ENCODE data around the gene TLR2. TPM values are rescaled to one million over a fixed set of nuclear protein-coding genes. Genes with fewer than 3 reads are reported as not detected.

TLR2 gene
- total RNA-seq, 1 donor from 2014 or later = 0.46 TPM

DNA sequence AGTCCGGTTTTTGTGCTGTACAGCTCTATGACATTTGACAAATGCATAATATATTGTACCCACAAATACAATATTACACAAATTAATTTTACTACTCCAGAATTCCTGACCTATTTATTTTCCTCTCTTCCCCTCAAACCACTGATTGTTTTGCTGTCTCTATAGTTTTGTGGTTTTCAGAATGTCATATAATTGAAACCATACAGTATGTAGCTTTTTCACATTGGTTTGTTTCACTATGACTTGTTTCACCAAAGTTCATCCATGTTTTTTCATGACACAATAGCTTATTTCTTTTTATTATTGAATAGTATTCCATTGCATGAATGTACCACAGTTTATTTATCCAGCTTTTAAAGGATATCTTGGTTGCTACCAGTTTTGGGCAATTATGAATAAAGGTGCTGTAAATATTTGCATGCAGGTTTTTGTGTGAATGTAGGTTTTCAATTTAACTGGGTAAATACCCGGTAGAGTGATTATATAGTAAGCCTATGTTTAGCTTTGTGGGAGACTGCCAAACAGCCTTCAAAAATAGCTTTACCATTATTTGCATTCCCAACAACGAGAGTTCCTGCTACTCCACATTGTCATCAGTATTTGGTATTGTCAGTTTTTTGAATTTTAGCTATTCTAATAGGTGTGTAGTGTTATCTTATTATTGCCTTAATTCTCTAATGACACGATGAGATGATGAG, 49.8 kb downstream of the TLR2 start:
- no peak for TF ChIP-seq CTCF (IDR thresholded peaks at IDR 0.05)
- no peak overlapping the region for H3K4me3 Mint-ChIP-seq (ENCODE audit: unreplicated experiment)

DNA sequence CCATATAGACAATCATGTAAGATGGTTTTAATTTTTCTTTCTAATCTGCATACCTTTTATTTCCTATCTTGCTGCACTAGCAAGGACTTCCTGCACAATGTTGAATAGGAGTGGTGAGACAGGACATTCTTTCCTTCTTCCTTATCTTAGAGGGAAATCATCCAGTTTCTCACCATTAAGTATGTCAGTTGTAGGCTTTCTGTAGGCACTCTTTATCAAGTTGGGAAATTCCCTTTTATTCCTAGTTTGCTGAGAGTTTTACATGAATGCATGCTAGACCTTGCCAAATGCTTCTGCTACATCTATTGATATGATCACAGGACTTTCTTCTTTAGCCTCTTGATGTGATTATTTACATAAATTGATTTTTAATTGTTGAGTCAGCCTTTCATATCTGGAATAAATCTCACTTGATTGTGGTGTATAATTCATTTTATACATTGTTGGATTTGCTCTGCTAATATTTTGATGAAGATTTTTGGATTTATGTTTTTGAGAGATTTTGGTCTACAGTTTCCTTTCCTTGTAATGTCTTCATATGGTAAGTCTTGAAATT, 51.9 kb downstream of the TLR2 start:
- Mint-ChIP-seq H3K27ac (ENCODE audit: unreplicated experiment) (no peak overlapping the region), H3K36me3 (ENCODE audit: unreplicated experiment) (no peaks in the 10 kb centered on the region), H3K9me3 (ENCODE audit: unreplicated experiment) (peaks cover 9% of the 10 kb centered on the region), H3K4me1 (ENCODE audit: unreplicated experiment) (peaks cover 19% of the 10 kb centered on the region), H3K4me3 (ENCODE audit: unreplicated experiment) (no peak overlapping the region), H3K27me3 (ENCODE audit: unreplicated experiment) (peaks cover 2% of the 10 kb centered on the region)
- no peak for TF ChIP-seq CTCF (IDR thresholded peaks at IDR 0.05)
- DNase-seq (ENCODE audit: extremely low spot score, unreplicated experiment) = no peak

More for the DNA sequence above, 49.8 kb downstream of the TLR2 start:
- DNase-seq (ENCODE audit: extremely low spot score, unreplicated experiment) = no peak
- no peaks in the 10 kb centered on the region for H3K36me3 Mint-ChIP-seq (ENCODE audit: unreplicated experiment)
- H3K9me3 Mint-ChIP-seq (ENCODE audit: unreplicated experiment) = peaks cover 5% of the 10 kb centered on the region
- H3K27me3 Mint-ChIP-seq (ENCODE audit: unreplicated experiment) = no peaks in the 10 kb centered on the region
- no peak overlapping the region for H3K27ac Mint-ChIP-seq (ENCODE audit: unreplicated experiment)
- peaks cover 22% of the 10 kb centered on the region for H3K4me1 Mint-ChIP-seq (ENCODE audit: unreplicated experiment)

GRCh38 chr4:153741541-153741940, 57.5 kb downstream of the TLR2 start:
- Mint-ChIP-seq H3K4me3 (ENCODE audit: unreplicated experiment) (no peak overlapping the region), H3K4me1 (ENCODE audit: unreplicated experiment) (no peaks in the 10 kb centered on the region), H3K27me3 (ENCODE audit: unreplicated experiment) (peaks cover 2% of the 10 kb centered on the region), H3K9me3 (ENCODE audit: unreplicated experiment) (peaks cover 9% of the 10 kb centered on the region), H3K36me3 (ENCODE audit: unreplicated experiment) (no peaks in the 10 kb centered on the region), H3K27ac (ENCODE audit: unreplicated experiment) (no peak overlapping the region)
- no peak for TF ChIP-seq CTCF (IDR thresholded peaks at IDR 0.05)
- DNase-seq (ENCODE audit: extremely low spot score, unreplicated experiment) = no peak

DNA sequence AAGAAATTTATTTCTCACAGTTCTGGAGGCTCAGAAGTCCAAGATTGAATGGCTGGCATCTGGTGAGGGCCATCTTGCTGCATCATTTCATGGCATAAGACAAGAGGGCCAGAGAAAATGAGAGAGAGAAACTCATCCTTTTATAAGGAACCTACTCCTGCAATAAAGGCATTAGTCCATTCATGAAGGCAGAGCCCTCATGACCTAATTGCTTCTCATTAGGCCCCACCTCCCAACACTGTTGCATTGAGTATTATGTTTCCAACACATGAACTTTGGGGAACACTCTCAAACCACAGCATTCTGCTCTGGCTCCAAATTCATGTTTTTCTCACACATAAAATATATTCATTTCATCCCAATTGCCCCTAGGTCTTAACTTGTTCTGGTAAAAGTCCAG, 61.6 kb downstream of the TLR2 start:
- no peaks in the 10 kb centered on the region for H3K9me3 Mint-ChIP-seq (ENCODE audit: unreplicated experiment)
- H3K4me1 Mint-ChIP-seq (ENCODE audit: unreplicated experiment) = peaks cover 12% of the 10 kb centered on the region
- H3K27ac Mint-ChIP-seq (ENCODE audit: unreplicated experiment) = no peak overlapping the region
- no peak for DNase-seq (ENCODE audit: extremely low spot score, unreplicated experiment)
- H3K4me3 Mint-ChIP-seq (ENCODE audit: unreplicated experiment) = no peak overlapping the region
- no peak for TF ChIP-seq CTCF (IDR thresholded peaks at IDR 0.05)
- no peaks in the 10 kb centered on the region for H3K36me3 Mint-ChIP-seq (ENCODE audit: unreplicated experiment)
- peaks cover 2% of the 10 kb centered on the region for H3K27me3 Mint-ChIP-seq (ENCODE audit: unreplicated experiment)

DNA sequence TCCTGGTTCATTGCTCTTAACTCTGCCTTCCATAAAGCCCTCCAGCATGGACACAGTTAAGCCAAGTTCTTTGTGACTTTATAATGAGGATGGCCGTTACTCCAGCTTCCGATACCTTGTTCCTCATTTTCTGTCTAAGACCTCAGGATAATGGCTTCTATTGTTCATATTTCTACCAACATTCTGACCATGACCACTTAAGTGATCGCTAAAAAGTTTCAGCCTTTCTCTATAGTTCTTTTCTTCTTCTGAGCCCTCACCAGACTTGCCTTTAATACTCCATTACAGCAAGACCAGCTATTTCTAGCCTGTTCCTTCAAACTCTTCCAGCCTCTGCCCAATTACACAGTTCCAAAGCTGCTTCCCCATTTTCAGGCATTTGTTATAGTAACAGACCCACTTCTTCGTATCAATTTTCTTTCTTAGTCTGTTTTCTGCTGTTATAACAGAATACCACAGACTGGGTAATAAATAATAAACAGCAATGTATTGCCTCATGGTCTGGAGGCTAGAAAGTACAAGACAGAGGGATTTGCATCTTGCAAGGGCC, 63.4 kb downstream of the TLR2 start:
- Mint-ChIP-seq H3K27me3 (ENCODE audit: unreplicated experiment) (peaks cover 13% of the 10 kb centered on the region), H3K9me3 (ENCODE audit: unreplicated experiment) (no peaks in the 10 kb centered on the region), H3K4me1 (ENCODE audit: unreplicated experiment) (peaks cover 12% of the 10 kb centered on the region), H3K27ac (ENCODE audit: unreplicated experiment) (no peak overlapping the region), H3K4me3 (ENCODE audit: unreplicated experiment) (no peak overlapping the region), H3K36me3 (ENCODE audit: unreplicated experiment) (no peaks in the 10 kb centered on the region)
- no peak for DNase-seq (ENCODE audit: extremely low spot score, unreplicated experiment)
- no peak for TF ChIP-seq CTCF (IDR thresholded peaks at IDR 0.05)

Measured in osteocyte (in vitro differentiated cells).